Fibroblast of skin of right biceps (primary cell): ENCODE data around the gene GNB4.

Source experiments
- DNase-seq: peaks from one replicate; pipeline ENCODE4 v3.0.0-alpha.2; 2013

Gene GNB4

DNA sequence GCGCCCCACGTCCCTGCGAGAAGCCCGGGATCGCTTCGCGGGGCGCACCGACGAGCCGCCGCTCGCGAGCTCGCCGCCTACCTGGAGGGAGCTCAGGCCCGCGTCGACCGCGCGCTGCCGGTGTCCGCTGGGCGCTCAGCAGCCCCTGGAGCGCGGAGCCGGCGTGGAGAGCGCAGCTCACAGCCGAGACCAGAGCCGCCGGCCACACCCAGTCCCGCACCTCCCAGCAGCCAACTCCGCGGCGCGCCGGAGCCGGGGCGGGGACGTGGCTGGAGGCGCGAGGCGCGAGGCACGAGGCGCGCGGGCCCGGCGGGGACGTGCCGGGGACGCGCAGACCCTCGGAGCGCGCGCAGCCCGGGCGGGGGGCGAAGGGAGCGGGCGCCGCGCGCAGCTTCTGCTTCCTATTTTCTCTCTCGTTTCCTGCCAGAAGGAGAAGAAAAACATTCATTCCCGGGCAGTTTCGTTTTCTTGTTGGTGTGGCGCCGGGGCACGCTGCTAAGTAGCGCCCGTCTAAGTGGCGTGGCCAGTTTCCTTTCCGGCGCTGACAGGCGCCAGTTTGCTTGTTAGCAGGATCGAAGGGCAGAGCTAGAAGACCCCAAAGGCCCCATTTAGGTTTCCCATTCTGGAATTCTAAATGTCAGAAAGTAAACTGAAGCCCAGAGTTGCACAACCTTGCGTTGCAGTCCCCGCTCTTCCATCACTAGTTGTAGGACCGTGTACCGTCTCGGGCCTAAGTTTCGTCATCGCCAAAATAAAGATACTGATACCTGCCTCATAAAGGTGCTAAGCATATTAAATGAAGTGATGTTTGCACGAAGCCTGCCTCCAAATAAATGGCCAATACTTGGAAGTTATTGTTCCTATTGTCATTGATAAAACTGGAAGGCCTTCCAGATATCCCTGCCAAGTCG, at the start of gene GNB4:
Gene GNB4 (minus strand): TSS at position 206 of the 911 bp plus-strand sequence. CDS start 25,270 bp downstream, outside the sequence.
- peak; percentile 92 for DNase-seq

DNA sequence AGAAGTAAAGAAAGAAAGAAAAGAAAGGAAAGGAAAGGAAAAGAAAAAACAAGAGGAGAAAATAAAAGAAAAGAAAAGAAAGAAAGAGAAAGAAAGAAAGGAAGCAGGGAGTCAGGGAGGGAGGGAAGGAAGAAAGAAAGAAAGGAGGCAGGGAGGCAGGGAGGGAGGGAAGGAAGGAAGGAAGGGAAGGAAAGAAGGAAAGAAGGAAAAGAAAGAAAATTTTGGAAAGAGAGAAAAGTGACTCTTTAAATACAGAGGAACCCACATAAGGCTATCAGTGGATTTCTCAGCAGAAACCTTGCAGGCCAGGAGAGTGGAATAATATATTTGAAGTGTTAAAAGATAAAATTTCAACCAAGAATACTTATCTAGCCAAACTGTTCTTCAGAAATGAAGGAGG, 44.2 kb upstream of the GNB4 start:
- DNase-seq = no peak

DNA sequence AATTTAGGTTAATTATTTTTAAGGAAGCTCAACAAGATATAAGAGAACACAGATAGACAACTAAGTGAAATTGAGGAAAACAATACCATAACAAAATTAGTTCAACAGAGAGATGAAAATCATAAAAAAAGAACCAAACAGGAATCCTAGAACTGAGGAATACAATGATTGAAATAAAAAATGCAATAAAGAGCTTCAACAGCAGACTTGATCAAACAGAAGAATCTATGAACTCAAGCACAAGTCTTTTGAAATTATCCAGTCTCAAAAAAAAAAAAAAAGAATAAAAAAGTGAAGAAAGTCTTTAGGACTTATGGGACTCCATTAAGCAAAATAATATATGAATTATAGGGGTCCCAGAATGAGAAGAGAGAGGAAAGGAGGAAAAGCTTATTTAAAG, 42.0 kb upstream of the GNB4 start:
- DNase-seq = no peak

DNA sequence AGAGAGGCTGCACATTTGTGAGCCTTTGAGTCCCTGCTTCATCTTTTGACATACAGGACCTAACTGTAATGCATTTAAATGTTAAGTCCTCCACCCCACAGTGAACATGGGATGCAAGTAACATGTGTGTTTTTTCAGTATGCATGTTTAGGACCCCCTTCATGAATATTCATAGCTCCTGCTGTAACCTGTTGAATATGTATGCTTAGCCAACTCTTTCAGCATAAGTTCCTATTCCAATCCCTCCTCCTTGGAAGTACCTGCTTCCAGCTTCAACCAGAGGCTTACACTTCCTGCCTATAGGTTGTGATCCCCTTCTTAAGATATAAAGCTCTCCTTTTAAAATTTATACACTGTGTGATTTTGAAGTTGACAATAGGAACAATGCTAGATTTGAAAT, 36.9 kb upstream of the GNB4 start:
- no peak for DNase-seq

DNA sequence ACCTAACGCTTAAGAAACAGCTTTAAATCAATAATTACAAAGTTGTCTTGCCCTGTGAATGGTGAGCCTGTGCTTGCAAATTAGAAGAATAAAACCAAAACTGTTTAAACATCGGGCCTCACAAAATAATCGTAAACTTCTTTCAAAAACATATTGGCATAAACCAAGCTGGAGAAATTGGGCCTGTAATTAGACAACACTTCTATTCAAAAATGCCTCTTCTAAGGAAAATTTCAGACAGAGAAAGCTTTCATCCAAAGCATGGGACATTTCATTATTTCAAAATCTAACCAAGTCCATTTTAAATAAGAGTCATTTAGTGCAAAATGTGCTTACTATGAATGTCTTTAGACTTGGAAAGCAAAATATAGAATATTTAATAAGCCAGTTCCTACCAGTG, 35.5 kb upstream of the GNB4 start:
- DNase-seq = no peak

DNA sequence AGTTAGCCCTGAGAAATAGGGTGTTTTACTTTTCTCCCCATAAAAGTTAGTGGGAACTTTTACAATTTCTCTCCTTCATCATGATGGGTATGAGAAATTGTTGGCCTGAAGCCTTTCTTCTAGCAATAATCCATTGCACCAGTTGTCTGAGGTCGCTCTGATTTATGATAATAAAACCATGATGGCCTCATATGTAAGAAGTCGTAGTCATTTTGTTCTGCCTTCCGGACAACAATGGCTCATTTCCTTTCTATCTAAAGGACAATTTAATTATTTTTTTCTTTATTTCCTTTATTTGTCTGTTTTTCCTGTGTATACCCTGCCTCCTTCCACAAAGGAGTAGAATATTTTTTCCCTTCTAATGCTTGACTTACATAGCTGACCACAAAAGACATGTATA, 31.6 kb upstream of the GNB4 start:
- DNase-seq = no peak

DNA sequence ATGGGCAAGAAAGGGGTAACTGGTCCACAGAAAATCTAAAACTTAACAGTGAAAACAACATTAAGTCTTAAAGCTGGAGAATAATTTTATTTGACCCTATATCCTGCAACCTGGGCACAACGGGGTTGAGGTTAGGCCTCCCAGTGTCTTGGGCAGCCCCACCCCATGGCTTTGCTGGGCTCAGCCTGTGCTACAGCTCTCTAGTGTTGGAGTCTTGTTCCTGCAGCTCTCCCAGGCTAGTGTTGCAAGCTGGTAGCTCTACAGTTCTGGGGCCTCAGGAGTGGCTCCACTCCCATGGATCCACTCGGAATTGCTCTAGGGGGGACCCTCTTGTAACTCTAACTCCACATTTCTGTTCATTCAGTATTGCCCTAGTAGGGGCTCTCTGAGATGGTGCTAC, 24.9 kb upstream of the GNB4 start:
- no peak for DNase-seq

DNA sequence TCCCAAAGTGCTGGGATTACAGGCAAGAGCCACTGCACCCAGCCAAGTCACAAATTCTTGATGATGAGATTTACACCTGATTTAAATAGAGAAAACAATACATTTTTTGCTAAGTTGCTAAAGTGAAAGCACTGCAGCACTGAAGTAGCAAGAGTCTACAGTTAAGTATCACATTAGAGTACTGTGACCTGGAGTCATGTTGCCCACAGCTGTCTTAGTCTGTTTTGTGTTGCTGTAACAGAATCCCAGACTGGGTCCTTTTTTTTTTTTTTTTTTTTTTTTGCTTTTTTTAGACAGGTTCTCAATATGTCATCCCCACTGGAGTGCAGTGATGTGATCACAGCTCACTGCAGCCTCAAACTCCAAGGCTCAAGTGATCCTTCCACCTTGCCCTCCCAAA, 23.2 kb upstream of the GNB4 start:
- no peak for DNase-seq

DNA sequence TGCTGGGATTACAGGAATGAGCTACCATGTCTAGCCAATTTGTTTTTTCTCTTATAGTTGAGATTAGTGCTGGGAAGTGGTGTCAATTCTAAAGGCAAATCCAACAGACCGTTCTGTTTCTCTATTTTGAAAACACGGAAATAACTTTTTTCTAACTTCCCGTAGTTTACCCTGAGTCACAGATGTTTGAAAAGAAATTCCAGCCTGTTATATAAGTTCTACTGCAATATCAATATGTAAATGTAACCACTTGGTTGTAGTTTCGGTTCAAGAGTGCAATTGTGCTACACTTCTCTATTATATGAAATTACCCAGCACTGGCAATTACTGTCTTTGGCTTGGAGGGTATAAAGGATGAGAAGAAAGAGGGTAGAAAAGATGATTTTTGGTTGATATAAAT, 22.3 kb upstream of the GNB4 start:
- no peak for DNase-seq

DNA sequence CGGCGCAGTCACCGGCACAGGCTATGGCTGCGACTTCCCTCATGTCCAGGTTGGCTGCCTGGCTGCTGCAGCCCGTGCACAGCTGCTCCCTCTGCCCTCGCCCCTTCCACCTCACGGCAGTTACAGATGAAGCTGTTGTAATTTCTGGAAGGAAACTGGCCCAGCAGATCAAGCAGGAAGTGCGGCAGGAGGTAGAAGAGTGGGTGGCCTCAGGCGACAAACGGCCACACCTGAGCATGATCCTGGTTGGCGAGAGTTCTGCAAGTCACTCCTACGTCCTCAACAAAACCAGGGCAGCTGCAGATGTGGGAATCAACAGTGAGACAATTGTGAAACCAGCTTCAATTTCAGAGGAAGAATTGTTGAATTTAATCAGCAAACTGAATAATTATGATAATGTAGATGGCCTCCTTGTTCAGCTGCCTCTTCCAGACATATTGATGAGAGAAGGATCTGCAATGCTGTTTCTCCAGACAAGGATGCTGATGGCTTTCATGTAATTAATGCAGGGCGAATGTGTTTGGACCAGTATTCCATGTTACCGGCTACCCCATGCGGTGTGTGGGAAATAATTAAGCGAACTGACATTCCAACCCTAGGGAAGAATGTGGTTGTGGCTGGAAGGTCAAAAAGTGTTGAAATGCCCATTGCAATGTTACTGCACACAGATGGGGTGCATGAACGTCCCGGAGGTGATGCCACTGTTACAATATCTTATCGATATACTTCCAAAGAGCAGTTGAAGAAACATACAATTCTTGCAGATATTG, 13.2 kb upstream of the GNB4 start:
- no peak for DNase-seq

DNA sequence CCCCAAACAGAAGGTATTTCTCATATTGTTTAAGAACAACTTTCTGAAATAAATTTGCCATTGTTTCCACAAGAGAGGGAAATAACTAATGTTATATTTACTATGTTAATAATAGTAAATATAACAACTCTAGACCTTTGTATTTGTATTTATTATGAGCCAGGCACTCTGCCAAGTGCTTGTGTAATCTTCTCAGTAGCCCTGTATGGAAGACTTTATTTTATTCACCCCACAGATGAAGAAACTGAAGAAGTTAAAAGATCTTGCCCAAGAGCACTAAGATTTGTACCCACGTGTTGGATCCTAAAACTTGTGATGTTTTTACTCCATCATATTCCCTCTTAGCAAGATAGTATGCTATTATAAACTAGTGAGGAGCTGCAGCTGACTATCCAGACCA, 12.0 kb upstream of the GNB4 start:
- no peak for DNase-seq

DNA sequence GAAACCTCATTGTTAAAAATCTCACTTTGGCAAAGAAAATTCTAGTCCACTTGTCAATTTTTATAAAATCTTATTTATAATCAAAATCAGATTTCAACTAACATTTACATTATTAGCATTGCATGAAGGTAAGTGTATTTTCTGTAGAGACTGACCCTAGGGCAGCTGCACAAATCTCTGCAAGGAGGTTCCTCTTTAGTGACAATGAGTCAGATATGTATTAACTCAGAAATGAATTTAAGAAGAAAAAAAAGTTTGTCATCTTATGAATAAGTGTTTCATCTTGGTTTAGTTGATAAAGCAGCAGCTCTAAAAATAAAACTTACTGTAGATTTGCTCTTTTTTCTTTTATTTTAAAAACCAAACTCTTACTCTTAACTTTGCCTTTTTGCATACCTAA, 9.0 kb upstream of the GNB4 start:
- no peak for DNase-seq

DNA sequence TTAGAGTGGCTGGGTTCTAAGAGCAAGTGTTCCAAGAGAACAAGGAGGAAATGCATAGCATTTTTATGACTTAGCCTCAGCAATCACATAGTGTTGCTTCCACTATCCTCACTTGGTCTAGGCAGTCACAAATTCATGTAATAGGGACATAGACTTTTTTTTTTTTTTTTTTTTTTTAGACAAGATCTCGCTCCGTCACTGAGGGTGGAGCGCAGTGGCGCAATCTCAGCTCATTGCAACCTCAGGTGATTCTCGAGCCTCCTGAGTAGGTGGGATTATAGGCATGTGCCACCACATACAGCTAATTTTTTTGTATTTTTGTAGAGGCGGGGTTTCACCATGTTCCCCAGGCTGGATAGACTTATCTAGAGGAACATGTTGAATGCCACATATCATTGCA, 4.7 kb upstream of the GNB4 start:
- DNase-seq = peak; percentile 22

DNA sequence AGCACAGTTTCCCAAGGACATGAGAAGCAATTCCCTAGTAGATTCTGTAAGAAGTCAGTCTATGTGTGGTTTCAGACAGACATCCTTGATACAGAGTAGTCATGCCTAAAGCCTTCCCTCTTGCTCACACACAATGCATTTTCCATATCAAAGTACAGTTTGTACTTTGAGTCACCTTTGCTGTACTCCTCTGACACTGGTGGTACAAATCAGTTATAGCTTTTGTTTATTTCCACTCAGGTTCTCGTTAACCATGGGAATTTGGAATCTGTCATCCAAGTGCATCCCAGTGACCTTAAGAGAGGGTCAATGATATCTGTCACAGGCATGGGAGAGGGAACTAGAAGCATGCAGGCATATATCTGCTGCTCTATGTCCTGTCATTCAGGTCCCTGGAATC, 3.6 kb upstream of the GNB4 start:
- DNase-seq = peak; percentile 53

DNA sequence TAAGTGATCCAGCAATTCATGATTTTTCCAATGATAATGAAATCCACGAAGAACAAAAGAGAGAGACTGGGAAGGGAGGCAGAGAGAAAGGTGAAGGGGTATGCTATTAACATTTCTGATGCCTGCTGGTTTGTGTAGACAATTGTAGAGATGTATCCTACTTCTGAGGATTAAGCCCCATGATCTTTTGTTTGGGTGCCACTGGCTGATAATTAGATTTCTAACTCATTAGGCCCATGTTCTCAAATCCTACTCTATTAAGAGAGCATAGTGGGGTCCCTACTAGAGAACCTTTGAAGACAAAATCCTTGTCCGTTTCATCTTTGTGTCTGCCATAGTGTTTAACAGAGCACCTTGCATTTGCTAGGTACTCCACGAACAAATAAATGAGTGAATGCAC, 2.7 kb upstream of the GNB4 start:
- DNase-seq = no peak

DNA sequence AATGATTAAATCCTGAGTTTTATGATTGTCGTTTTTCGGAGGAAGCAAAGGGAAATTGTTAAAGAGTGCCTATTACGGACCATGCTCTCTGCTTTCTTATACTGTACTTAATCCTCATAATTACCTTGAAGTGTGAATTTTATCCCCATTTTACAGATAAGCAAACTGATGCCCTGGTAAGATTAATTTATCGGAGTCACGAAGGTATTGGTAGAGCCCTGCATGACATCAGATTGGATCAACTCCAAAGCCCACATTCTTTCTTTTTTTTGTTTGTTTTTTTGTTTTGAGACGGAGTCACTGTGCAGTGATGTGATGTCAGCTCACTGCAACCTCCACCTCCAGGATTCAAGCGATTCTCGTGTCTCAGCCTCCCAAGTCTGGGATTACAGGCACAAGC, 1.6 kb upstream of the GNB4 start:
- DNase-seq = peak; percentile 37

DNA sequence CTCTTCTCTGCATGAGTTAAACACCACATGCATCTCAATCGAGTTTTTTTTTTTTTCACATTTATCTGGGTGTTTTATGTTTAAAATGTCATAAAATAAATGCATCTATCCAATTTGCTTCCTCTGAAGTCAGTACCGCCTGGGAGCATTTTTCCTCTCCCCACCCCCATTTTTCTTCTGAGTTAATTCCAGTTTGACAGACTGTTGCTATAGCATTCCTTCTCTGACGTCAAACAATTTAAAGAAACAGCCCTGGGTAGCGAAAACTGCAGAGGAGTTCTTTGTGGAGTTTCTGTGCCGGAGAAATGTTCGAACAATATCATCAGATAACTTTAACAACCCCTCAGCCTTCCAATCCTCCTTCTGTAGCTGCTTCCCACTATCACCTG, 900 bp upstream of the GNB4 start:
- DNase-seq = peak; percentile 89

DNA sequence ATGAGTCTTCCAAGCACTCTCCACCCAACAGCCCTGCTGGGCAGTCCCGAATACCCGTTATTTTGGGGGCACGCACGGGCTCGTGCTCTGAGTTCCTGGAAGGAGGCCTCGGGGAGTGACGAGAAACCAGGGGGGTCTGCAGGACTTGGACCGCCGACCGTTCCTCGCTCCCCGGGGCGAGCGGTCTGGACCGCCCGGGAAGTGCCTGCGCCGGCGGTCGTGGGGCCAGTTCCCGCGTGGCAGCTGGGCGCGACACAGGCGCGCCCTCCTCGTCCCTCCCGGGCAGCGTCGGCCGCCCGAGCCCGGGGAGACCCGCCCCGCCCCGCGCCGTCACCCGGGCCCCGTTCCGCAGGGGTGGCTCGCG, 387 bp downstream of the GNB4 start:
- DNase-seq = peak; percentile 49

DNA sequence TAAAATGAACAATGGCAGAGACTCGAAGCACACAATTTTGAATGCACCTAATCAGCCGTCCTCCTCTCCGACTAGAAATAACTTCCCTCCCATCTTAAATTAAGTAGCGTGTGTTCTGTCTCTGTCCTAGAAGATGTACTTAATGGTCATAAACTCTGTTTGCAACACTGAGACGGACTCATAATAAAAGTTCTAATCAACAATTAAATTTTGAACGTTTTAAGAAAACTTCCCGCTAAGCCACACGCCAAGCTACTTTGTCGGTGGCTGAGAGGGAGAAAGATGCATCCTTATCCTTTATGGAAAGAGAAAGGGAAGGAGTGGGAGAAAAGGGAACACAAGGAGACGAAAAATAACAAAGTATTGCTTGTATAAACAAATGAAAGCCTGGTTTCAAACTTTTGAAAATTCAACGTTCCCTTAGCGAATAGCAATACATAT, 989 bp downstream of the GNB4 start:
- no peak for DNase-seq

DNA sequence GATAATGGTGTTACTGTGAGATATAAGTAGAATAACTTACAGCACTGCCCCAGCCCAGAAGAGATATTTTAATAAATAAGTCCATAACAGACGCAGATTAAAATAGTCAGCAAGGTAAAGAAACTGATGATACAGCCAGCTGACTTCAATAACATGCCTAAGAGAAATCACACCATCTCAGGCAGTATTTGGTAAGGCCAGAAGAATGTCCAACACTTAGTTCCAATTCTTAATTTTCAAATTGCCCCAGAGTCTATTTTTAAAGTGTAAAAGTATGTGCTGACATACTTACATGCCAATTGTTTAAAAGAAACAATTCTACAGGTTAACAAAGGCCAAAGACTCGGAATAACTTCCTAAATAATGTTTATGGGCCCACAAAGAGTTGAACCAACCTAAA, 1.6 kb downstream of the GNB4 start:
- DNase-seq = peak; percentile 45

DNA sequence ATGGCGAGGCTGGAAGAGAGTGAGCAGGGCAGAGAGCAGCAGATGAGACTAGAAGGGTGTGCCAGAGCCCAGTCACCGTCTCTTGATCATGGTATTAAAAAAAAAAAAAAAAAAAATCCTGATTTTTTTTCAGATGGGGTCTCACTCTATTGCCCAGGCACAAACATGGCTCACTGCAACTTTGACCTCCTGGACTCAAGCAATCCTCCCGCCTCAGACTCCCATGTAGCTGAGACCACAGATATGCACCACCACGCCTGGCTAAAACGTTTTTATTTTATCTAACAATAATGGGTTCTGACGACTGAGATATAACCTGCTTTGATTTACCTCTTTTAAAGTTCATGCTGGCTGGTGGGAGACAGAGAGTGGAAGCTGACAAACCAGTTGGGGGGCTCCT, 4.0 kb downstream of the GNB4 start:
- no peak for DNase-seq

DNA sequence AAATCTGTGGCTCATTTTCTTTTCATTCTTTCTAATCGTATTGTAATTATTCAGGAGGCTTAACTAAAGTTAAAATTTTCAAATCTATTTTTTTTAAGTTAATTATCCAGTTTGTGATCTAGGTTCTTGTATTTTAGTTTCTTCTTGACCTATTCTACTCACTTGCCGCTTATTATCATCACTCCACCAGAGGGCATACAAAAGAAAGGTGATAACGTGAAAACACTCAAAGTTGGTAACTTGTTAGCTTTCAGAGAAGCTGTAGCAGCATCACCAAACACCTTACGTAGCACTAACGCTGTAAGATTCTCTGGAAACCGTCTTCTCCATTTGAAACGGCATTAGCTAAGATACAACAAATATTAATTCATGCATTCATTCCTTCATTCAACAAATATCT, 4.8 kb downstream of the GNB4 start:
- DNase-seq = peak; percentile 49

DNA sequence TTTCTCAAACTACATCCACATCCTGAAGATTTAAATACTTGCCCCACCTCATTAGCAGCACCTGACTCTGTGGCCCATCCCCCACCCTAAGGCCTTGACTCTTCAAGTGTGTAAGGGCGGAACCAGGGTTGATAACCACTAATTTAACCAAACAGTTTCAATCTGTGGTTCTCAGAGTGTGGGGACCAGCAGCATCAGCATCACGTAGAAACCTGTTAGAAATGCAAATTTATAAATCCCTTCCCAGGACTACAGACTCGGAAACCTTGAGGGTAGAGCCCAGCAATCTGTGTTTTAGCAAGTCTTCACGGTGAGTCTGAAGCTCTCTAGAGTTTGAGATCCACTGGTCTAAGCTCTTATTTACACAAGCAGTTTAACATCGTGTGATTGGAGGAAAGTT, 12.4 kb downstream of the GNB4 start:
- no peak for DNase-seq

DNA sequence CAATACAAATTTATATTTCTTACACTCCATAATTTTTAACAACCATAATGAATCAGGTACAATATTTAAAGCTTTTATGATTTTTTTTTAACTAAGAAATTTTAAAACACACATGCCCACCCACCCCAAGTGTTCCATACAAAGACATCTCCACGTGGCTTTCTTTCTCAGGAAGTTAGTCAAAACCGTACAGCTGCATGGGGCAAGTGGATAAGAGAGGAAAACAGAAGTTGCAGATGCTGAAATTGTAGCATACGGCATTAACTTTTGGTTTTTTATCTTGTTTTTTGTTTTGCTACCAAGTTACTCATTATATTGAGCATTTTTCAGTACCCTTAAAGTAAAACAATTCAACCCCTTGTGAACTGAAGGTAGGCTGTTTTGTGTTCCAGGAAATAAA, 14.8 kb downstream of the GNB4 start:
- DNase-seq = no peak
